HG03175 (cell line): ENCODE results near the gene CALN1.
"Not testable (repeated sequence)": the region's sequence is repeated elsewhere in the genome, so short reads cannot be mapped to it uniquely, and the experiment has no call there.

Experiments used
- ATAC-seq: cut with Tn5 transposase; IDR thresholded peaks from one replicate; pipeline ENCODE4 v1.9.1; 2021; ENCODE audit warnings: mild to moderate bottlenecking, moderate library complexity; ENCODE audit not compliant: unreplicated experiment

CALN1 gene

GRCh38 chr7:72272479-72272878, 139.7 kb downstream of the CALN1 start:
- ATAC-seq: no peak

DNA sequence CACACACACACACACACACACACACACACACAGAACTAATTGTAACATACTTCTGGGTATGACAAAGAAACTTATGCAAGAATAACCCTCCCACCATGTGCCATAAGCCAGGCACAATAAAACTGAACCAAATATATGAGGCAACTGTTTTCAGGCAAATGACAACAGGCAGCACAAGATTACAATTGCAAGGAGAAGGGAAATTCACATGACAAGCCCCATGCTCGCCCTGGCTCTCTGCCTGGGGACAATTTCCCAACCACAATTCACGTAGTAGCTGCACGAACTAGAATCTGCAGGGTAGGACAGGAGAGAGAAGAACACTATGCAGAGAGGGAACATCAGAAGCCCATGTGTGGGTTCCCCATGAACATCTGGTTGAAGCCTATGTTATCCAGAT, 143.3 kb downstream of the CALN1 start:
- no peak for ATAC-seq

DNA sequence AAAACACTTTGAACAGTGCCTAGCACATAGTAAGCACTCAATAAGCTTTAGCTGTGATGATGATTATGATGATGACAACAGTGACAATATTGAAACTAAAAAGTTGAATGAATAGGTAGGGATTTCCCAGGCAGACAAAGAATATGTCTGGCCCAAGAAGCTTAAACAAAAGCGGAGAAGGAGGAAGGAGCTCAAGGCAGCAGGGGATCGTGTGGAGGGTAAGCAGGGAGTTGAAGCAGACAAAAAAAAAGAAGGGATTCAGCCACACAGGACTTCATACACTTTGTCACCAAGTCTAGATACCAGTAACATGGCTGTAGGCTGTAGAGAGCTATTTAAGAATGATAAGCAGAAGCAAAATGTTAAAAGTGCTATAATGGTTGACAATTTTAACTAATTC, 144.0 kb downstream of the CALN1 start:
- ATAC-seq: no peak

GRCh38 chr7:72267291-72267800, 144.8 kb downstream of the CALN1 start:
- no peak for ATAC-seq

GRCh38 chr7:72266771-72267170, 145.4 kb downstream of the CALN1 start:
- ATAC-seq: no peak

- ATAC-seq: no peak
Measured at GRCh38 chr7:72265071-72265904, 146.8 kb downstream of the CALN1 start.

DNA sequence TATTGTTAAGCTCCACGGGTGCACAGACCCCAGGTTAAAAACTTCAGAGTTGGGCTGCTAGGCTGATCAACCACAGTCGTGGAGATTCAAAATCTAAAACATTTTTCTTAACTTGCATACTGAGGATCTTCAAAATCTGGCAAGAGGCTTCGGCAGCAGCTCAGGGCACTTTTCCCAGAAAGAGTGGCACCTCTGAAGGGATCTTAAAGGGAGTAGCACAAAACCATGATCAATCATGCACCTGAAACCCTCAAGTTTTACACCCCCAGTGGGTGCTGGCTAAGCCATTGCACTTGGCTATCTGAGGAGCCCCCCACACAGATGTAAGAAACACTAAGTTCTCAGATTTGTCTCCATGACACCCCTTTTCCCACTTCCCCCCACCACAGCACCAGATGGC, 151.7 kb downstream of the CALN1 start:
- no peak for ATAC-seq

- ATAC-seq: no peak
Measured at GRCh38 chr7:72258074-72258473, 154.1 kb downstream of the CALN1 start.

DNA sequence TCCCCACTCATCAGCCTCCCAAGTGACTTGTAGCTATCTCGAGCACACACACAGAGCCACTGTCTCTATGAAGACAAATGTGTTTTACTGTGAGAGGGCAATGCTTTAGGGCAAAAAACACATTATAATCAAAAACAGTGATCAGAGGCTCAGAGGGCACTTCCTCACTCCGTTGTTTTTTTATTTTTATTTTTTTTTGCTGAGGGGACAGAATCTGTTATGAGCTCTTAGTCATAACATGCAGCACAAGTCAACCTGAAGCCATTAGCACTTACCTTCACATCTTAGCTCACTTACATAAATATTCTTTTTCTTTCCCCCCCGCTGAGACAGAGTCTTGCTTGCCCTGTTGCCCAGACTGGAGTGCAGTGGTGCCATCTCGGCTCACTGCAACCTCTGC, 157.7 kb downstream of the CALN1 start:
- no peak for ATAC-seq

GRCh38 chr7:72249106-72249505, 163.0 kb downstream of the CALN1 start:
- no peak for ATAC-seq

DNA sequence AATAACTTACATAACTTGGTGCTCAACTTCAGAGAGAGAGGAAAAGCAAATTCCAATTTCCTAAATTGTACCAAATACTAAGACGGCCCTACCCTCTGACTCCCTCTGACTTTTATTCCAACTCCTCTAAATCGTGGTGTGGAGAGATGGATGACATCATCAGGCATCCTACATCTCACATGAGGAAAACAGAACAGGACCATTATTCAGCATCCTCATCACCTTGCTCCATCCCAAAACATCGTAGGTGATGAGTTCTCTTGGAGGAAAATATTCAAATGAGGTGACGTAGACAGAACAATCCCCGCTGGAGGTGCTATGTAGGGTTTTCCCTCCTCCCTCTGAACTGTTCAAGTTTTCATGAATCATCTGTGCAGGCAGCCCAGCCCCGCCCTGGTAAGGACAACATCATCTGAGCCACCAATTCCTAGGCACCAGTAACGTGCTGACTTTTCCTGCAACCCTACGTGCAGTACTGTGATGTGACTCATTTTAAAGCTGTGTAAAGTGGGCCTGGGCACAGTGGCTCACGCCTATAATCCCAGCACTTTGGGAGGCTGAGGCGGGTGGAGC, 167.2 kb downstream of the CALN1 start:
- ATAC-seq: no peak

DNA sequence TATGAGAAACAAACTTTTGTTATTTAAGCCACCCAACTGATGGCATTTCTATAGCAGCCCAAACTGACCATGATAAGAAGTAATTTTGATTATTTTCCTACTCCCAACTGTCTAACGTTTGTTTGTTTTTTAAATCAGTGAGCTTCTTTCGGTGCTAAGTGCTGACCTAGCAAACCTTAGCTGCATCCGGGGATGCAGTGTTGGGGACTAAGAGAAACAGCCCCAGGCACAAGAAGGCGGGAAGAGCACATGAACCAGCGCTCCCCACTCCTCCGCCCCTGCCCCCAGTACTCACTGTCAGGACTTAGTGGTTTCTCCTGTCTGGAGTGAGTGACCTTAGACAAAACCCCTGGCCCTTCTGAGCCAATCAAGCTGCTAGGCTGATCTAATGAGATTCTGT, 168.8 kb downstream of the CALN1 start:
- no peak for ATAC-seq

- no peak for ATAC-seq
Measured at GRCh38 chr7:72235351-72235750, 176.8 kb downstream of the CALN1 start.

DNA sequence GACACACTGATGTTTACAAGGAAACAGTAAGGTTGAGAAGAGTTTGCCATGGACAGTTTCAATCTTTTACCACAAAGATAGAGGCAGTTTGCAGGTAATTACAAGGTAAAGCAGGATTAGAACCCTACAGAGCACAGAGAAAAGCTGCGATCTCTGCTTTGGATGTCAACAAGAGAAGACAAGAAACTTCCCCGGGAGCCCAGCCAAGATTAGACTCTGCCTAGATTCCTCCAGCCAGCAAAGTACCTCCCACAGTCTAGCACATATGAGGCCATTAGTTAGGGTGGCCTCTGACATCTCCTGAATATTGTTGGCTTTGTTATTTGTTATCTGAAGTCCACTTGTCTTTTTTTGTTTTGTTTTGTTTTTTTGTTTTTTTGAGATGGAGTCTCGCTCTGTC, 178.1 kb downstream of the CALN1 start:
- no peak for ATAC-seq

GRCh38 chr7:72230281-72230680, 181.9 kb downstream of the CALN1 start:
- no peak for ATAC-seq

- no peak for ATAC-seq
Measured at GRCh38 chr7:72223351-72223750, 188.8 kb downstream of the CALN1 start.

DNA sequence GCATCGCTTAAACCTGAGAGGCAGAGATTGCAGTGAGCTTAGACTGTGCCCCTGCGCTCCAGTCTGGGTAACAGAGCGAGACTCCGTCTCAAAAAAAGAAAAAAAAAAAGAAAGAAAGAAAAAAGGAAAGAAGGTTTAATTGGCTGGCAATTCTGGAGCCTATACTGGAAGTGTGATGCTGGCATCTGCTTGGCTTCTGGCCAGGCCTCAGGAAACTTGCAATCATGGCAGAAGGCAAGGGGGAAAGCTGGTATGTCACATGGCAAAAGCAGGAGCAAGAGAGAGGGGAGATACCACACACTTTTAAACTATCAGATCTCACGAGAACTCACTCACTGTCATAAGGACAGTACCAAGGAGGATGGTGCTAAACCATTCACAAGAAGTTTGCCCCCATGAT, 190.0 kb downstream of the CALN1 start:
- no peak for ATAC-seq

DNA sequence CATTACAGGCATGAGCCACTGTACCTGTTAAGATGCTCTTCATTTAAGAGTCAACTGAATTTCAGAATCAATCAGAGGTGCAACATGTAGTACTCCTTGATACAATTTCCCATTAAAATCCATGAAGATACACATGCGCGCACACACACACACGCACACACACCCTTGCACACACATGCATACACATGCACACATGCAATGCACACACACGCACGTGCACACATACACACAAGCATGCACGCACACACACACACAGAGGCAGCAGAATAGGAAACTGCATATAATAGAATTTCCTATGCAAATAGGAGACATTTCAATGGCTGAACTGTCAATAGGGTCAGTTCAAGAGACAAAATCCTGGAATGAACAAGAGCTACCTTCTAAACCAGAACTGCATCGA, 192.6 kb downstream of the CALN1 start:
- no peak for ATAC-seq

DNA sequence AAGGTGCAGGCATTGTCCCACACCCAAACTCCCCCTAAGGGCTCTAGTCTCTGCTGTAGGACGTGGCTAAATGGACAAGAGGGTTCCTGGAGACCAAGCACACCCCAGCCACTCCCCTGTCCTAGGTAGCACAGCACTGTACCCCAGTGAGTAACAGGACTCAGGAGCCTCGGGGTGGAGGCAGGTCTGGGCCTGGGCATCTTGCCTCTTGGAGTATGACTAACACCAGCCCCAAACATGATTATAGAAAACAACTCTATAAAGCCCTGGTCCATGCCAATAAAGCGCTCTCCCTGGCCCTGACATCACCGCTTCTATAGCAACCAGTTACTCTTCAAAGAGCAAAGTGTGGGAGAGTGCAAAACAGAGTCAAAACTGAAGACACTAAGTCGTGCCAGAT, 195.0 kb downstream of the CALN1 start:
- ATAC-seq: no peak

DNA sequence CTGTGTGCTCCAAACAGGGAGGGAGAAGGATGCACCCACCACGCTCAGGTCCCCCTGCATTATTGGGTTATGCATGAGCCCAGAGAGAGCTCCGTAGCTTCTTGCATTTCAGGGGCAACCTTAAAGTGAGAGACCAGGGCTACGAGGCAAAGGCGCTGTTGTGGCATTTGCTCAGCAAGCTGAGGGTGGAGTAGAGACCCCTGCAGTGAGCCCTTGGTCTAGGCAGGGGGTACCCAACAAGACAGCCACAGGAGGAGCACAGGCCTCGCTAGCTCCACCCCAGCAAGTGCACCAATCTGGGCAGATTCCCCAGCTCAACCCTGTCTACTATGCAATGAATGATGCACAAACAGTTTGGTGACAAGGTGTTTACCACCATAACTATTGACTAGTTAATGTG, 198.4 kb downstream of the CALN1 start:
- no peak for ATAC-seq

DNA sequence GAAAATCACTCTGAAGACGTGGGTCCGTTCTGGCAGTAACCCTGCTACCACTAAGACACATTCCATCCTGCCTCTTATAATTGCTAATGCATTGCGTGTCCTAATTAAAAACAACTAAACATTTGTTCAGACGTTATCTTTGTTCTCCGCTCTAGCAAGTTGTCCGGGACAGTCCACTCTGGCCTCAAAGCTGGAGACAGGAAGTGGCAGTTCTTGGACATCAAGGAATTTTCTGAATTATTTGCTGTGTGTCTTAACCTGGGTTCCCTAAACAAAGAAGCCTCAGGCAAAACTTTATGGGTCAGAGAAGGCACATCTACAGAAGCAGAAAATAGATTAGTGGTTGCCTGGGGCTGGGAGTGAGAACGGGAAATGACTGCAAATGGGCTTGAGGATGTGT, 199.1 kb downstream of the CALN1 start:
- no peak for ATAC-seq

- no peak for ATAC-seq
Measured at GRCh38 chr7:72211175-72211574, 201.0 kb downstream of the CALN1 start.

DNA sequence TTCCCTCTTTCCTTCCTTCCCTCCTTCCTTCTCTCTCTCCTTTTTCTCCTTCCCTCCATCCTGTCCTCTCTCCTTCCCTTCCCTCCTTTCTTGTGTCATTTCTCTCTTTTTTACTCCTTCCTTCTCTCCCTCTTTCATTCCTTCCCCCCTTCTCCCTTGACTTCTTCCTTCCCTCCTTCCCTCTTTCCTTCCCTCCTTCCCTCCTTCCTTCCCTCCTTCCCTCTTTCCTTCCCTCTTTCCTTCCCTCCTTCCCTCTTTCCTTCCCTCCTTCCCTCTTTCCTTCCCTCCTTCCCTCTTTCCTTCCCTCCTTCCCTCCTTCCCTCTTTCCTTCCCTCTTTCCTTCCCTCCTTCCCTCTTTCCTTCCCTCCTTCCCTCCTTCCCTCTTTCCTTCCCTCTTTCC, 203.1 kb downstream of the CALN1 start:
- ATAC-seq: not testable (repeated sequence)
